GM21423 (cell line): ENCODE results near the gene HCFC2.
A peak's percentile ranks its signal among the peaks of the same experiment; 100 is the strongest.
"Not testable (repeated sequence)": the region's sequence is repeated elsewhere in the genome, so short reads cannot be mapped to it uniquely, and the experiment has no call there.

ENCODE experiments used
- ATAC-seq: cut with Tn5 transposase; IDR thresholded peaks from one replicate; pipeline ENCODE4 v1.9.1; 2021; ENCODE audit warnings: mild to moderate bottlenecking, moderate library complexity; ENCODE audit not compliant: unreplicated experiment

Gene HCFC2

DNA sequence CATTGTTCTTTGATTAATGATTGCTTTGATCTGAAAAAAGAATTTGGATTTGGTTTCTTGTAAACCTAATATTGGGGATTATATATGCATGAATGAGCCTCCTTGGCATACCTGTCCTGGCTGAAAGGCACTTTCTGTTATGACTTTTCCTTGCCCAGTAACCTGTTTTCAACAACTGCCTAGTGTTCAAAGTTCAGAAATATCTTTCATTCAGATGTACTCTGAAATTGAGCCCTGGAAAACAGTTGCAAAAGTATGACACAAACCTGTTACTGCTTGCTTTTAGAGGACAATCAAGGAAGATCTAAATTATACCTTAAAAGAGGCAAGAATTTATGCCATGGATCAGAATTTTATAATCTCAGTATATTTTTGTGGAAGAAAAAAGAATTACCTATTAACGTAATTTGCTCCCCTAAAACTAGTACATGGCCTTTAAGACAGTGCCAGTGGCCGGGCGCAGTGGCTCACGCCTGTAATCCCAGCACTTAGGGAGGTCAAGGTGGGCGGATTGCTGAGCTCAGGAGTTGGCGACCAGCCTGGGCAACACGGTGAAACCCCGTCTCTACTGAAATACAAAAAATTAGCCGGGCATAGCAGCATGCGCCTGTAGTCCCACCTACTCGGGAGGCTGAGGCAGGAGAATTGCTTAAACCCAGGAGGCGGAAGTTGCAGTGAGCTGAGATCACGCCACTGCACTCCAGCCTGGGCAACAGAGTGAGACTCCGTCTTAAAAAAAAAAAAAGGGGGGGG lies 50.7 kb downstream of the HCFC2 start:
- not testable (repeated sequence) for ATAC-seq

DNA sequence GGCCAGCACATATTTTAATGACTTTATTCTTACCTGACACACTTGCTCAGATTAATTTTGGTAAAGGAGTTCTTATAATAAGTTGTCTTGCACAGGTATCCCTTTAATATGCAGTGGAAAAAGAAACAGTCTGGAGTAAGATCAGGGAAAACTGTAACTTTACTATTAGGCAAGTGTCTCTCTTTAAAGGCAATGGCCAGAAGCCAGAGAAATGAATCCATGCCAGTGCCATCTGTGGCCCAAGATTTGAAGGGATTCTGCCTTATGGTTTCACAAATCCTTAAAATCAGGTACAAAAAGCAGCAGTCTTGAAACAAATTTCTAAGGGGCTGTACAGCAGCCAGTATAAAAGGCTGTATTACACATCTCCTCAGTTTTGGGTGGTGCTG lies 51.2 kb downstream of the HCFC2 start:
- ATAC-seq: no peak

DNA sequence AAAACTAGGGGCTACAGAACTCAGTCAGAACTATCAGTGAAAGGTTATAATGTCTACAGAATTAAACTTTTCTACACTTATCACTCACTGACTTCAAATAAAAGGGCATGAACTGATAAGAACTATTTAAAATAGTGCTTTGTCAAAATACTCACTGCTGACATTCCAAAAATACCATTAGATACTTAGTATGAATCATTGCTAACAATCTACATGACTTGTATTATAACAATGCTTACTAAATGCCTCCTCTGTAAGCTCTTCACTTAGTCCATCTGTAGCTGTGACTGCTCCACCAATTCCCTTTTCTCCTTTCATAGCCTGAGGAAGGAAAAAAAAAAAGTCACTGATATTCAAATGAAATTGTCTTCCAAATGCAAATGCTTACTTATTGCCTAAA lies 56.7 kb downstream of the HCFC2 start:
- ATAC-seq: no peak

DNA sequence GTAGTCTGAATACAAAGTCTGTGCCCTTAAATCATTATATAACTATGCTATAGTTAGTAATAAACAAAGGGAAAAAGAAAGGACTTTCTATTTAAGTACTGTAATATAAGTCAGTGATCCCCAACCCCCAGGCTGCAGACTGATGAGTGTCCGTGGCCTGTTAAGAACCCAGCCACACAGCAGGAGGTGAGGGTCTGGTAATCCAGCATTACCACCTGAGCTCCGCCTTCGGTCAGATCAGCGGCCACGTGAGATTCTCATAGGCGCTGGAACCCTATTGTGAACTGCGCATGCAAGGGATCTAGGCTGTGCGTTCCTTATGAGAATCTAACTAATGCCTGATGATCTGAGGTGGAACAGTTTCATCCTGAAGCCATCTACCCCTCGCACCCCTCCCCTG lies 58.0 kb downstream of the HCFC2 start:
- no peak for ATAC-seq

DNA sequence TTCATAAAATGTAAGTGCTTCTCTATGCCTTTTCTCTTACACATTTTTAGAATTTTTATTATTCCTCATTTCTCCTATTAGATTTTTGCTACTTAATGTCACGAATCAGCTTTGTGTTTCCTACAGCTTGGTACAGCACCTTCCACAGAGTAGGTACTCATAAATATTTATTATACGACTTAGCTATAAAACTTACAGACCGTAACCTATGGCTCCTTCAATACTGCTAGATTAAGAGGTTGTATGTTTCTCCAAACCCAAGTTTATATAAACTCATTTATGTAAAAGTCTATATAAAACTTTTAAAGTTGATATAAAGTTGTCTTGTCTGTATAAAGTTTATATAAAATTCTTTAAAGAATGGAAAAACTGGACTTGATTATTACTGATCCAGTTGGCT lies 62.2 kb downstream of the HCFC2 start:
- no peak for ATAC-seq

DNA sequence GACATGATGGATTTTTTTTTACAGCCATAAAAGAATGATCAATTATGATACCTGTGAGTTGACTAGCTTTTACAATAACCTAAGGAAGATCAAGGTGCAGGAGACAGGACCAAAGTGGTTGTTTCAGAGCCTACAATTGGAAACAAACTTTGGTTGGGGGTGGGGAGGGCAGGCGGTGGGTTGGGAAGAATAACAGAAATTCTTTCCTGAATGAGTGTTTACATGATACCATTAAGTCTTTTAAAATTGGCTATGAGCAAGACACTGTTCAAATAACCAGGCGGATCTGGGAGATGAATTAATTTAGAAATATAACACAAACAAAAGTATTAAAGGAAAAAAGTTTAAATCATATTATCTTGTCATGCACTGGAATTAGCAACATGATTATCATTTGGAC lies 66.4 kb downstream of the HCFC2 start:
- no peak for ATAC-seq

DNA sequence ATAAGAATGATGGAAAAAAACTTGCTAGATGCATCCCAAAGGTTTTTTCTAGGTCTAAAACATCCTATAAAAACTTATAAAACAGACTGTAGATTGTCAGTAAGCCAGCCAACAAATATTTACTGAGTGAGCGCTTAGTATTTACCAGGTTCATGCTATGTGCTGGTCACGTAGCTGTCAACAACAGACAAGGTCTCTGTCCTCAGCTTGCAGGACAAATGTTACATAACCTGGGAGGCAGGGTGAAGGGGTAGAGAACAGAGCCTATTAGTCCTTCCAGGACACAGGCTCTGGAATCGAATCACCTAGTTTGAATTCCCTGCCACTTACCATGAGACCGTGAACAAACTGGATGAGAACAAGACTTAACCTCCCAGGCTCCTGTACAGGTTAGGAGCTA lies 67.3 kb downstream of the HCFC2 start:
- ATAC-seq: no peak

DNA sequence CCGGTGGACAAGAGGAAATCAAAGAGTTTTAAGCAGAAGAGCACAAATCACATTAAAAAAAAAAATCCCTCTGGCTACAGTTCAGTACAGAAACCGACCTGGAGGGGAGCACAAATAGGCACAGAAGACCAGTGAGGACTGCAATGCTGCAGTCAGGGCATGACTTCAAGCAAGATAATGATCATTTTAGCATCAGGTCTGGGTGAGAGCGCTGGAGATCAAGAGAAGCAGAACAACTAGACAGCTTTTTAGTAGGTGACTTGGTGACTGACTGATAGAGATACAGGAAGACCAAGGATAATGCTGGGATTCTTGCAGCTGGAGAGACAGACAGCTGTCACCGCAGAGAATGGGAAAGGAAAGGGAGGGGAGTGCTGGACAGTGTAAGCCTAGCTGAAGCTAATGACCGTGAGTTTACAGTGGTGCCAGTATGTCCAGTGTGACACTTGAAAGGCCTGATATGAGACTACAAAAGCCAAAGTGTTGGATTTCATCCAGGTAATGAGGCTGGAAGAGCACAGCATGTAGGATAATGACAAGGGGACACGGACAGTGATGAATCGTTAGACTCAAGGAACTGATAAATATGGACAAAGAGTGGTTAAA lies 68.1 kb downstream of the HCFC2 start:
- no peak for ATAC-seq

DNA sequence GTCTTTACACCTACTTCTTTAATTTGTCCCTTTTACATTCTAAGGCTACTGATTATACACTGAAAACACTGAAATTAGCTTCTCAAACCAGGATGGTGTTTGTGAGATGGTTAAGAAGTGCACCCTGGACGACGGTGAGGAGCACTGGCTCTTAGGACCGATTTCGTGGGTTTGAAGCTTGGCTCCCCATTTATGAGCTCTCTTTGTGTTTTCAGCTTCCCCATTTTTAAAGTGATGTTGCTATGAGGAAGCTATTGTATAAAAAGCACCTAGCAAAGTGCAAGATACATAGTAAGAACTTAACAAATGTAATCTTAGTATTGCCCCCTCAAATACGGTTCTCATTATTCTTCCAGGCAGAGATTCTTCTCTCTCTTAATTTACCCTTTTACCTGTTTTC lies 69.0 kb downstream of the HCFC2 start:
- no peak for ATAC-seq

DNA sequence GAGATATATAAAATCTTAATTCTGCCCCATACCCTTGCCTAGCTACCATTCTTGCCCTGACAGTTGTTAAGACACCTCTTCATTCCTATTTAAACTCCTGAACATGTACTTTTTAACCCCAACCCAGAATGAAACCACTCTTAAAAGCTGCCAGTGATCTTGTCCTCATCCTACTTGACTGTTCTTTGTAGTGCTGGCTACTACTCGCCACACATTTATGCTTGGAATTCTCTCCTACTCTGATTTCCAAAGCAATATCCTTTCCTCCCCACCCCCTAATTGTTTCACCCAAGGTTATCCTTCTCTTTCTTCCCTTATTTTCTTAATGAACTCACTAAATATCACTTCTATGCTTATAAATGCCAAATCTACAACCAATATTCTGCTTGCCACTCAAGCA lies 69.5 kb downstream of the HCFC2 start:
- ATAC-seq: no peak

DNA sequence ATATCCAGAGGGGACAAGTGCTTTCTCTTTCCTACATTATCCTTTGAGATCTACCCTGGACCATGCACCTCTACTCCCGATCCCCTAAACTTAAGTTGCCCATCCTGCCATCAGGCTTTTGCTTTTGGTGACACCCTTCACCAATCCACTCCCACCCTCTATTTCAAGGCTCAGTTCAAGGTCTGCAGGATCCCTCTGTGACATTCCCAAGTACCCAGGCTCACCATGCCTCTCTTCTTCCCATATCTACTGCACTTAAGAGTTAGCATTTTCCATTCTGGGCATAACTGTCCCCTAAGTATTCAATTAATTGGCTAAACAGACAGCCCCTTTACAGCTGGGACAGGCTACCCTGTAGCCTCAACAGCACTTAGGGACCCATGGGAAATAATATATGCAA lies 70.6 kb downstream of the HCFC2 start:
- no peak for ATAC-seq

DNA sequence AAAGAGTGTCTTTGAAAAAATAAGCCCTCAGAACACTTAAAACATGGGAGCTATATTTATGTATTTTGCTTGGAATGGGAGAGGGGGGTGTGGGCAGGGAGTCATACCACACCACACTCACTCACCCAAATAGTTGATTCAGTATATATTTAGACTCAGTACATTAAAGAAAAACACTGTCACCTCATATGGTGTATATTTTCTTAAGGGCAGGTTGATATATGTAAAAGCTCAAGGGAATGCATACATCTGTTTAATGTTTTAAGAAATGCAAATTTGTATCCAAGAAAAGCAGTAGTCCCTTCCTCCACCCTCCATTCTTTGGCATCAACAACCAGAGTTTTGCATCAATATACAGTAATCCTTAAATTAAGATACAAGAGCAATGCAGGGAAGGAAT lies 72.2 kb downstream of the HCFC2 start:
- no peak for ATAC-seq

DNA sequence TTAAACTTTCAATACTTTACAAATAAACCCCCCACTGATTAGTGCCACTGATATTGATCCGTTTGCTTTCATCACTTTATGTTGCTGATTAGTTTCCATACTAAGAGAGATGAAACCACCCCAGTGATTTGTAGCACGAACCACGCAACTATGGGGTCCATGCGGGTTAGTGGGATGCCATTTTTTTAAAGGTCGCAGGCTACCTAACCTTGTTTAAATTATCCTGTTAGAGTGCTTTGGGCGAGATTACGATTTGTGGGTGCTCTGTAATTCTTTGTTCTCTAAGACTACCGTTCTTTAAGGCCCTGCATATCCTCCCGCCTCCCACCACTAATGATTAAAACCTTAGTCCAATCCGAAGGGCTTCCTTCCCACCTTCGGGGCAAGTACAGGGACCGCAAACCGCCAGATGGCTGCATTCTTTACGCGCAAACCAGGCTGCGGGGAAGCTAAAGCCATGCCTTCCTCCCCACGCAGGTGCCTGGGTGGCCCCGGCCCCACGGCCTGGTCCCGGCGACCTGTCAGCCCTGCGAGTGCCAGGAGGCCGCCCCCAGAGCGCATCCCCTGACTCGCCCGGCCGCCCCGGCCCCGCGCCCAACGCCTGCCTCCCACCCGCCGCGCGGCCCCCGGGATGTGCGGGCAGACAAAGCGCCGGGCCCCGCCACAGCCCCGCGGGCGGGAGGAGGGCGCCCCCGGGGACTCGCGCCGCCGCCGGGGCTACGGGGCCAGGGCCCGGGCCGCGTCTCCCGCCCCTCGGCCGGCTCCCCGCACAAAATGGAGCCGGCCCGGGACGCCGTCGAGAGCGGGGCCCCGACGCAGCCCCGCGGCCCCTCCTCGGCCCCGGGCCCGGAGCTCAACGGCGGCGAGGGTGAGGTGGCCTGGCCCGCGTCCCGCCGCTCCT lies 72.9 kb downstream of the HCFC2 start:
- peak; percentile 30 for ATAC-seq

DNA sequence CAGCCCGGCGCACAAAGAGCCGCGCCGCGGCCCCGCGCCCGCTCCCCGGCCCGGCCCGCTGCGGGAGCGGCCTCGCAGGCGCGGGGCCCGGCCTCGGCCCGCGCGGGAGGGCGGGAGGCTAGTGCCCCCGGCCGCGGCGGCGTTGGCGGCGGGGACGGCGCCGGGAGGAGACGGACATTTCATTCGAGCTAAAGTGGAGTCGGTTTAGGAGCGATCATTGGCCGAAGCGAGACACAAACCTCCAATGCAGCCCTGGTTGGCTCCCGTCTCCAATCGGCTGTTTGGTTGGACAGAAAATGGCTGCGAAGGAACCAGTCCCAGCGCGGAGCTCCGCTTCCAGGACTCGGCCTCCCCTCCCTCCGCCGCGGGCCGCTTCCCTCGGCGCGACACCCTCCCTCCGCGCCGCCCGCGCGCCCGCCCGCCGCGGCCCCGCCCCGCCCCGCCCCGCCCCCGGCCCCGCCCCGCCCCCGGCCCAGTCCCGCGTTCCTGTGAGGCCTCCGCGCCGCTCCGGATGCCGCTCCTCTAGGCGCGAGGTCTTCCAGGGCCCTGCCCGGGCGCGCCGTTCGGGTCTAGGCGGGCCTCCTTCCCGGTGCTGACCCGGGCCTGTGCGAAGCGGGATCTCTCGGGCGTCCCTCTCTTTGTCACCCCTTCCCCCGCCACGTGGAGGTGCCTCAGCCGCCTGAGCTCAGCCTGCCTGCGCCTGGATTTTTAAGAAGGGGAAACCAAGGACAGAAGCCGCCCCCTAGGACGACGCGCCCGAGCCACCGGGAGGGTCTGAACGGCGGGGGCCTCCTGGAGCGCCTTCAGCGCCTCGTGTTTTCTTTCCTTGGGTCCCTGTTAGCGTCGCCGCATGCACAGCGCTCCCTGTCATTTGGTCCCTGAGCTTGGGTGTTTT lies 73.8 kb downstream of the HCFC2 start, which contains the start of gene NFYB:
NFYB (minus strand) TSS at position 309 of the 895 bp plus-strand sequence. CDS start 2,757 bp downstream, outside the sequence.
- peak; percentile 89 for ATAC-seq

DNA sequence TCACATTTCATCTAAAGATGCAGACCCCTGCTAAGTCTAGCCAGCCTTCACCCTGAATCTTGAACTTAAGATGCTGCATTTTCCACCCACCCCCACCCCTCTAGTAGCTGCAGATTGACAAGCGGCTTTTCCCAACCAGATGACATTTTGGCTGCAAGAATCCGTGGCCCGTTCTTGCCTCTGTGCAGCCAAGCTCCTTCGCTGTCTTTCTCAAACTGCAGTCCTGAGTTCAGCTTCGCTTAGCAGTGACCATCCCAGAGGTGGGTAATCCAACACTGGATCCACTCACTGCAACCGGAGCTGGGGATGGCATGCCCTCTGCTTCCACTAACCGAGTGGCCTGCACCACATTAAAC lies 74.4 kb downstream of the HCFC2 start:
- no peak for ATAC-seq

DNA sequence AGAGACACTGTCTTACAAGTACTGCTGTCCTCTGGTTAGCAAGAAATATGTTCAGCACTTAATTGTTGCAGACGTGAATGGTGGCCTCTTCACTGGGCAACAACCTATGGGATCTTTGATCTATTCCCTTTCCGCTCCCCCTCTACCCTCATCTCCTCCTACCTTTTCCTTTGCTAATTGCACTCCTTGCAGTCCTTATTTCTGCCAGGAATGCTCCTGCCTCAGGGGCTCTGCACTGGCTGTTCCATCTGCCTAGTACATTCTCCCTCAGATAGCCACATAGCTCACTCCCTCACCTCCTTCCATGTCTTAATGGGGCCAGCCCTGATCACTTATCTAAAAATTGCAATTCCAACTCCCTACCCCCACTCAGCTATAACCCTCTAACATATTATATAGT lies 78.2 kb downstream of the HCFC2 start:
- ATAC-seq: no peak

DNA sequence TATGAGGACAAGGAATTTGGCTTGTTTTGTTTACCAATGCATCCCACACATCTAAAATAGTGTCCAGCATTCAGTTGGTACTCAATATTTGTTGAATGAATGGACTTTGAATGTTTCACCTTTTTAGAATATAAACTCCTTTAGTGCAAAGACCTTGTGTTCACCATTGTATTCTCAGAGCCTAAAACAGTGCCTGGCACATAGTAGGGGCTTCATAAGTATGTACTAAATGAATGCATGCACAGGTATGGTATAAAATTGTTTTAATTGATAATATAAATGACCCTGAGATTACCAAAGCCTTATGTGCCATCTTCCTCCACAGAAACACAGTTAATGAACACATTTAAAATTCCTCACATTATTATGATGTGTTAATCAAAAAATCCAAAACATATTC lies 78.7 kb downstream of the HCFC2 start:
- ATAC-seq: no peak

DNA sequence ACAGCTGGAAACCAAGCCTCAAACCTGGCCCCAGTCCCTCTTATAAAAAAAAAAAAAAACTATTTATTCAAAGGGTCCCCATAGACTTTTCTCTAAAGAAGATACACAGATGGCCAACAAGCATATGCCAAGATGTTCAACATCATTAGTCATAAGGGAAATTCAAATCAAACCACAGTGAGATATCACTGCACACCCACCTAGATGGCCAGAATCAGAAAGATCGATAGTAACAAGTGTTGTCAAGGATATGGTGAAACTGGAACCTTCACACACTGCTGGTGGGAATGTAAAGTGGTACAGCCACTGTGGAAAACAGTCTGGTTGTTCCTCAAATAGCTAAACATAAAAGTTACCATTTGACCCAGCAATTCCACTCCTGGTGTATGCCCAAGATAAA lies 79.6 kb downstream of the HCFC2 start:
- no peak for ATAC-seq

DNA sequence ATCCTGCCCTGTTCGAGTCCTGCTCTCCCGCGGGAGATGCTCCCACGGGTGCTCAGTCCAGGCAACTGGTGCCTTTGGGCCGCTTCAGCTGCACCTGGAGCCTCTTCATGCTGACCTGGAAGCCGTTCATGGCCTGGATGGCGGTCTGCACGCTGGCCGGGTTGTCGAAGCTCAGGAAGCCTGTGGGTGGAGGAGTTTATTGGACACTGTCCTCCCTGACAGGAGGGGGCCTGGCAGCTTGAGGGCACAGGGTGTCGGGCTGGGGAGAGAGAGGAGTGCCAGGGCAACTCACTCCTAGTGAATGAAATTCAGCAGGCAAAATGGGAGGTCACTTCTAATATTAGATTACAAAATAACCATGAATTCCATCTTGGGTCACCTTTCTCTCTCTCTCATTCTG lies 83.0 kb downstream of the HCFC2 start:
- no peak for ATAC-seq

DNA sequence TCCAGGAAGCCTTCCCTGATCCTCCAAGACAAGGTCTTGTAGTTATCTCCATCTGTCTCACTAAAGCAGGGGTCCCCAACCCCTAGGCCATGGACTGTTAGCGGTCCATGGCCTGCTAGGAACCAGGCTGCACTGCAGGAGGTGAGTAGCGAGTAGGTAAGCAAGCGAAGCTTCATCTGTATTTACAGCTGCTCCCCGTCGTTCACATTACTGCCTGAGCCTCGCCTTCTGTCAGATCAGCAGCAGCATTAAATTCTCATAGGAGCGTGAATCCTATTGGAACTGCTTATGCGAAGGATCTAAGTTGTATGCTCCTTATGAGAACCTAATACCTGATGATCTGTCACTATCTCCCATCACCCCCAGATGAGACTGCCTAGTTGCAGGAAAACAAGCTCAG lies 86.1 kb downstream of the HCFC2 start:
- no peak for ATAC-seq

DNA sequence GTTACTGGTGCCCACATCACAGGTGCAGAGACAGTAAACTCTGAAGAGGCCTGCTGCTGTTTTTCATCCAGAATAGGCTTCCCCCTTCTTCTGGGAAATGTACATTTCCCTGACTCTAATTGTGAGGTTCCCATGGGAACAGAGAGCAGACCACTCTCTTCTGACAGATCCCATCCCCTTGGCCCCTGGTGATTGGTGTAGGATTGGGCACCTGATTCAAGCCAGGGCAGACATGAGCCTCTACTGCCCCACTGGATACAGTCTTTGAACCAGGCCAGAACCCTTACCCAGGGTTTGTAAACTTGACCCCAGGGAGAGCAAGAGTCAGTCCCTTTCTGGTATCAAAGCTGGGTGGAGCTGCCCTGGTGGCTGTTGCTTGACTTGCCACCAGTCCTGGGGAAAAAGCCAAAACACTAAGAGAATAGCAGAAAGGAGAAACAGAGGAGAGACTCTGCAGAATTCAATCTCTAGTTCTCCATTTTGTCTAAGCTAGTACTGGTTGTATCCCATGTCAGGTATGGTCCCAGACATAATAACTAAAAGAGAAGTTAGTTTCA lies 88.4 kb downstream of the HCFC2 start:
- no peak for ATAC-seq
